Sigmoid colon (tissue), 4 donors: ENCODE measurements around the gene NES.

ENCODE experiments used
- CTCF ChIP-seq, 4 experiments: fragments of 450-650 bp in 3 of 4; fragments of 200-600 bp in 1 of 4; IDR thresholded peaks; one replicate each; pipeline ENCODE4 v1.5.1; 2016 to 2019; ENCODE audit warnings: antibody characterized with exemption in 4 of 4, mild to moderate bottlenecking in 3 of 4, moderate library complexity in 2 of 4
- POLR2A ChIP-seq, 2 donors: fragments of 450-650 bp; IDR thresholded peaks; one replicate each; pipeline ENCODE4 v1.6.1; 2016; ENCODE audit warnings: antibody characterized with exemption in 2 of 2, mild to moderate bottlenecking in 2 of 2, moderate library complexity in 2 of 2
- POLR2AphosphoS5 ChIP-seq, 4 donors: sonication (generic); formaldehyde crosslinking; IDR thresholded peaks; one replicate each; pipeline ENCODE4 v1.6.1; 2017; ENCODE audit warnings: antibody characterized with exemption in 4 of 4

GRCh38 chr1:156711011-156711817, 34.0 kb upstream of the NES start:
- TF ChIP-seq CTCF (IDR thresholded peaks at IDR 0.05) (no peak), POLR2AphosphoS5 (IDR thresholded peaks at IDR 0.05) (peak; percentile 14 to 85 (median 58)), POLR2A (IDR thresholded peaks at IDR 0.05) (no peak)
